HG03565 (cell line): ENCODE measurements around the gene POLR3G.

Experiments used
- ATAC-seq: cut with Tn5 transposase; IDR thresholded peaks from one replicate; pipeline ENCODE4 v1.9.1; 2021; ENCODE audit warnings: mild to moderate bottlenecking, moderate library complexity; ENCODE audit not compliant: unreplicated experiment

Gene POLR3G

DNA sequence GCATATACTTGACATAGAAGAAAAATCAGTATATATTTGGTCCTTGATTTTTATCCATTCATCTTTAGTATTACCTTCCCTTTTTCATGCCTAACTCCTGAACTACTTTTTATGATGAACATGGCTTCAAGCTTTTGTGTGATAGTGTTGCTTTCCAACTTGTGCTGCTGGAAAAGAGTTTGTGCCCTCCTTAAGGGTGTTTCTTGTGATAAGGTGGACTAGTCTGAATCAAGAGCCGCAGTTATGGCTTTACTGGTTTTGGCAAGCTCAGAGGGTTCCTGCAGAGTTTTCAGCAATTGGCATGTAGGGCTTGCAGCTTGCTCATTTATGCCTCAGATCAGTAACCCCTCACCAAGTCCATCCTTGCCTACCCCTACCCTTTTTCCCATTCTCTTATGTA lies 20.5 kb downstream of the POLR3G start:
- ATAC-seq, result no peak

DNA sequence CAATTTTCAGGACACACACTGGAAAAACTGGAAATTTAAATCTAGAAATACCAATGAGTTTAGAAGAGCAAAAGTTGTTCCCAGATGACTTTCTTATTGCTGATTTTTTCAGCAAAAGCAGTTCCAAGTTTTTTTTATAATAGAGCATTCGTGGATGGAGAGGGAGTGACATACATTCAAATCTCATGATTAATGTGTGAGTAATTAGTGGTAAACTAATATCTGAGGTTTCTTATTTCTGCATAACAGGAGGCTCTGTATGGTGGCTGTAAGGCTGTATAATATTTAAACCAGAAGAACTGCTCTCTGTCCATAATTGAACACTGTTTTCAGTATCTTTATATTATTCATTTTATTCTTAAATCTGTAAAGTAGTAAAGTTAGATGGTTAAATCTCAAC lies 28.9 kb downstream of the POLR3G start:
- ATAC-seq, result no peak

DNA sequence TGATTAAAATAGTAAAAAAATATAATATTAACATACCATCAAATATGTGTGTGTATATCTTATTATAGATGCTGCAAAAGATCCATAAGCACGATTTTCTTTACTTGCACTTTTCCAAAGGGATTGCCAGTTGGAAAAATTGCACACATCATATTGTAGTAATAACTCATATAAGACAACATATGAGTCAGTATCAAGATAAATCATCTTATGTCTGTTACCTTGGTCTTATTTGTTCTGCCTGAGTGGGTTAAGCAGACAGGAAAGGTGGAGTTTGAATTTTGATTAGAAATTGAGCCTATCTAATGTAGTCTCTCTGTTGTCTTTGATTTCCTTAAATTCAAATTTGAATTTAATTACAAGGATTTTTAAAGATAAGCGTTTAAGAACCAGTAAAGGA lies 30.1 kb downstream of the POLR3G start:
- no peak for ATAC-seq

DNA sequence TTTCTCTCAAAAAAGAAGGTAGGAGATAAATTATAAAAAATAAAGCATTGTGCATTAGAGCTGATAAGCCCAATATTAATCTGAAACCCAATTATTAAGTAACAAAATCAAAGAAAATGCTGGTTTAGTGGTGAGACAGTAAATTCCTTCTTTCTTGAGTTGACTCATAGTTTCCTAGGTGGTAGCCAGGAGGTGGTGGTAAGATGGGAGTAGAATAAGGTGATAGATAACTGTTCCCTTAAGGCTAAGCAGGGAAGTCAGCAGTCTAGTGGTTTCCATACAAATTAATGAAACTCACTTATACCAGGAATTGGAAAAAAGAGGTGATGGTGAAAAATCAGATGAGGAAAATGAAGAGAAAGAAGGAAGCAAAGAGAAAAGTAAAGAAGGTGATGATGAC lies 31.6 kb downstream of the POLR3G start:
- no peak for ATAC-seq

DNA sequence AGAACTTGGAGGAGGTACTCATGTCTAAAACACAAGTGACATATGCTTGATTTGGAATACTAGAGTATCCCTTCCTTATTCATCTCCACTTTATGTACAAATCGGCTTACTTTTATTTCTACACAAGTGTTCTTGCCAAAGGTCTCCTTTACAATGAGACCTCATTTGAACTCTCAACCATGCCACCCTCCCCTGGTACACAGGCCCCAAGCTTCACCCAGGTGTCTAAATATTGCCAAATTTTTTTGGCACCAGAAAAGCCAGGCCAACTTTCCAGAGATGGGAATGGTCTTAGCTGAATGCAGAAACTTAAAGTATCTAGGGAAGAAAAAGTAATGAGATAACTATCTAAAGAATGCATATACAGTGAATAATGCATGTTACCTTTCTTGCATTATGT lies 35.8 kb downstream of the POLR3G start:
- ATAC-seq, result no peak

DNA sequence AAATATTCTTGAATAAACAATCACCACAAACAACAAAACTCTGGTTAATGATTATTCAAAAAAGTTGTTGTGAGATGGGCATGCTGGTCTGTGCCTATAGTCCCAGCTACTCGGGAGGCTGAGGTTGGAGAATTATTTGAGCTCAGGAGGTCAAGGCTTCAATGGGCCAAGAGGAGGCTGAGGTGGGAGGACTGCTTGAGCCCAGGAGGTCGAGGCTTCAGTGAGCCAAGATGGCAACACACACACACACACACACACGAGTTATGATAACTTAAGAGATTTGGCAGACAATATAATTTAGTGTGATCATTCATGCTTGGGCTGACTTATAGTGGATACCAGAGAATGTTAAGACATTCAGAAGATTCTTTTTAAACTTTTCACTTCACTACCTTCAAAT lies 39.9 kb downstream of the POLR3G start:
- no peak for ATAC-seq

DNA sequence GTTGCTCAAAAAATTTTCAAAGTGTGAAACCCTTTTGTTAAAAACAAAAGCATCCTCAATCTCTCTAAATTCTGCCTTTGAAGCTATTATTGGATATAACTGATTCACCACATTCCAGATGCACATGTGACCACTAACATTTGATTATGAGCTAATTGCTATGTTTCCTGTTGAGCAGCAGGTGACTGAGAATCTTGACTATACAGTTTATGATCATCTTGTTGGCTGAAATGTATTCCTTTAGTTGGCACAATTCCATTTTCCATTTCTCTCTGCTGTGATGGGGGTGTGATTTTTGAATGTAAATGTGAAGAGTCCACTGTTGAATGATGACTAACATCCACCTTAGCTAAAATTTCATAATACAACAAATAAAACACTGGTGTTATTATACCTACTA lies 44.0 kb downstream of the POLR3G start:
- ATAC-seq, result no peak

DNA sequence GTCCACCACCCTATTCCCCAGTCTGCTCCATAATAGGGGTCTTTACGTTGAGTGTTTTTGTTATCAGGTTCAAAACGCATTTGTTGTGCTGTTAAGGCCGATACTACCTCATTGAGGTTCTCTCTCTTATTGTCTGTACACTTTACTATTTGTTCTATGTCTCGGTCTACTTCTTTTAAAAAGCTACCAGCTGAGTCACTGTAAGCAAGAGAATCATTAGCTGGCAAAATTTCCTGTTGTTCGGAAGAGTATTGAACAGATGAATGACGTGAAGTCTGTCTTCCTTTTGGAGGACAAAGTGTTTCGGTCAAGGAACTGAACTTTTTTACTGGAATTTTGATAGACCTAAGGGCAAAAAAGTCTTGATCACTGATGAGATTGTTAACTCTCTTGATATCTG lies 44.4 kb downstream of the POLR3G start:
- ATAC-seq, result no peak

DNA sequence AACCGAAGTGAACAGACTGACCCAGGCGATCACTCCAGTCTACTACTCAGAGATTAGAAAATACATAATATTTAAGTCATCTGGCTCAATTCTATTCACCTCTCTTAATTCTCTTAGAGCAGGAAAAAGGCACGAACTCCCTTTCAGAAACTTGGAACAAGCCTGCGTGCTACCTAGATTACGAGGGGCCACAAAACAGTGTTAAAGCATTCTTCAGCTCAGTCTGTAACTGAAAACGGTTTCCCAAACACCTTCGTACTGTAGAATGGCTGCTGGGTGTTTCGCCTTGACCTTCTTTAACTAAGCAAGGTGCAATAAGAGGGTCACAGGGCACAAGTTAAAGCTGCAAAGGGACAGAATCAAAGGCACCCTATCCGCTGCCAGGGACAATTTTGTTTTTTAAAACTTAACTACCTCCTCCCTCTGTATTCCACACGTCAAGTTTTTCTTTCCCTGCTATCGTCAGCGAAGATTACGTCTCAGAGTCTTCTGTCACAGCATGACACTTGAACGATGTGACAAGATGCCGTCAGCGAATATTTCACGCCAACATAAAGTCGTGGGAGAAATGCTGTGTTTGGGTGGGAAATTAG lies 54.0 kb downstream of the POLR3G start:
- no peak for ATAC-seq

DNA sequence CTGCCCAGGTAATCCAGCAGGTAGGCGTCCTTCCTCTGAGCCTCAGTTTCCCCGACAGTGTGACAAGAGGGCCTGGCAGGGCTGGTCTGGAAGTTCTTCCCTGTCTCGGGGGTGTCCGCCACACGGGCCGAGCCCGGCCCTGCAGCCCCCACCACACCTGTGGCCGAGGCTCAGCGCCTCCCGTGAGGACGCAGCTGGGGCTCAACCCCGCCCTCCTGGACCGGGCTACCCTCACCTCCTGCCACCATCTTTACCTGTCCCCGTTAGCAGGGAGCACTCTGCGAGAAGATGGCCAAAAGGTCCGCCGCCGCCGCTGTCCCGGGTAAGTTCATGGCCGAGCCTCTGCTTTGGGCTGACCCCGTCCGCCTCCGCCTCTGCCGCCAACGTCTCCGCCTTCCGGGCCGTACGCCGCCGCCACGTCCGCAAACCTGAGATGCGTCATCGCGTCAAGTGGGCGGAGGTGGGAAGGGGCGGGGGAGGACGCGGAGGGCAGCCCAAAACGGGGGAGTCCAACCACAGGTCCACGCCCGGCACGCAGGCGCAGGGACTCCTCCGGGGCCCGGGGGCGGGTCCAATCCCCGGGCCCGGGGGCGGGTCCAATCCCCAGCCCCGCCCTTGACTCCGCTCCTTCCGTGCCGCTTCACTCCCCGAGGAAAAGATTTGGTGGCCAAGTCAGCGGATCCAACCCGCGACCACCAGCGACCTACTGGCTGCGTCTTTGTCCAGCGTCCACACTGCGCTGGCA lies 54.7 kb downstream of the POLR3G start, which contains the start of gene LYSMD3:
Gene LYSMD3 (minus strand): TSS at position 391 of the 745 bp plus-strand sequence. CDS start 4,295 bp downstream, outside the sequence.
- peak; percentile 84 for ATAC-seq

DNA sequence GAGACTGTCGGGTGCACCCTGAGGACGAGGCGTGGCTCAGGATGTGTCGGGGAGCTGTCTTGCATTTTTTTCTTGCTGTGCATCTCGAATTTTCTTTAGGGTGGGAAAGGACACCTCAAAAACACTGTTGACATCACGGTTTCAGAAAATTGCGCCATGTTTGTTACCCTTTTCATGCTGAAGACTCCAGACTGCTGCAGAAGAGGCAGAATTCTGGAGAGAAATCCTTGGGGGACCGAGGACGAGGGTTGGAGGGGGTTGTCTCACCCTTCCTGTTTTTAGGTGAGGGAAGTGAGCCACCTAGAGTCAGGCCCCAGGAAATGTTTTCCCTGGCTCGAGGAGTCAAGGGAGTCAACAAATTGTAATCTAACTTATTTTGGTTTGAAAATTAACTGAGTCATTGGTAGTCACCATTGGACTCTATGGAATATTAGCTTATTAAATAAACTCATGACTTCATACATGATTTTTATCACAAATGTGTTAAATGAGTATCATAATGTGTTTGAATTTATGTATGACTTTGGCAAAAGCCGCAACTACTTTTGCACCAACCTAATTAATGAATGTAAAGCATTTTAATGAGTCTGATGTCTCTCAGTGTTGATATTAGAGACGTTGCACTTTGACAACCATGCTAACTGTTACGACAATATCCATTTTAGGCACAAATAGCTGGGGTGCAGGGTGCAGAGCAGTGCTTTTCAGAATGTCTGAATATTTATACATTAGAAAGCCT lies 55.4 kb downstream of the POLR3G start:
- ATAC-seq, result peak; percentile 33

DNA sequence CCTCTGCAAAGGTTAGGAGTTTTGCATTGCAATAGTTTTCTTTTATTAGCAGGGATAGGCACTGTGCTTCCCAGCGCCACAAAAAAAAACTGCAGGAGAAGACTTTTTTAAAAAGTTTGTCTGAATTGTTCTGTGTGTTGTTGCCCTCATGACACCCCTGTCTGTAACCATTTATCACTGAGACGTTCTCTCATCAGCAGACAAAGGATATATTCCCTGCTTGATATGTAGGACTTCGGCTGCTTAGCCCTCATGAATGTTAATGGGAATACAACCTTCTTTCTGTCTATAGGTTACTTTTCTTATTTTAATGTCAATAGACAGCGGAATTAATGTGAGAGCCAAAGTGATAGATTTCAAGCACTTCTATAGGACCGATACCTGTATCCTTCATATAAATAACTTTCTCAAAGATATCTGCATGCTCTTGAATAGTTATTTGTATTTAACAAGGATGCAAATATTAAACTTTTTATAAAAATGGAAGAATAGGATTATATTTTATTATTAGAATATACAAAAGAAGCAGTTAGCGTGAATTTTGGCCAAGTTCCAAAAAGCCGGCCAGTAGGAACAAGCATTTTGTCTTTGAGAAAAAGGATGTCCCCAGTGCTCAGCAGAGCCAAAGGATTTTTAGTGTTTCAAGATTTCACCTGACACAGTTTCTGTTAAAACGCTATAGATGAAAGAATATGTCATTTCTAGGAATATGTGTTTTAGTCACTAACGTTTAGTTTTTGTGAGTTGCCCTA lies 56.2 kb downstream of the POLR3G start:
- no peak for ATAC-seq

DNA sequence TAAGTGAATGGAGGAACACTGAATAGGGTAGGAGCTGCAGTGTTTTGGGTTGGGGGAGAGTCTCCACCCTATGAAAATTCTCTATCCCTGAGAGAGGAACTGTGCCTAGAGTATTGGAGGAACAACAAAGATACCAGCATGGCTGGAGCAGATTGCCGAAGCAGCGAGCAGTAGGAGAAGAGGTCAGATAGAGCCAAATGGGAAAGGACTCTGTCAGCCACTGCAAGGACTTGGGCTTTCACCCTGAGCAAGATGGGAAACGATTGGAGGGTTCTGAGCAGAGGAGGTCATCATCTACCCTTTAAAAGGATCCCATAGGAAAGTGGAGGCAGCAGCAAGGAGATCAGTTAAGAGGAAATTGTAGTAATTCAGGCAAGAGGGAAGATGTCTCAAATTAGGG lies 59.1 kb downstream of the POLR3G start:
- ATAC-seq, result no peak

DNA sequence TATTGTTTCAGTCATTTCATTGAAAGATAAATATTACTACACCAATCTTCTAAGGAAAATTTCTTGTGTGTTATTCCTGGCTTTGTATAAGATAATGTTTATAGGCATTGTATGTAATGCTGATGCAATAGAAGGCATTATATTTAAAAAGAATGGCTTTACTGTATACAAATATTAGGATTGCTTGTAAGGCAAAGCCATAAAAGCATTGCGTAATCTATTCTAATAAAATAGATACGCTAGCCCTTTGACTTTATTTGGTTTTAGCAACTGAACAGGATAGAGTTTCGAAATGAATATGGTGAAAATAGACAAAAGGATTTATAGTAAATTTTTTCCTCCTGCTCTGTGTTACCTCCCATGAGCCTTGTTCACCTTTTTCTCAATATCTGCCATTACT lies 60.3 kb downstream of the POLR3G start:
- no peak for ATAC-seq

DNA sequence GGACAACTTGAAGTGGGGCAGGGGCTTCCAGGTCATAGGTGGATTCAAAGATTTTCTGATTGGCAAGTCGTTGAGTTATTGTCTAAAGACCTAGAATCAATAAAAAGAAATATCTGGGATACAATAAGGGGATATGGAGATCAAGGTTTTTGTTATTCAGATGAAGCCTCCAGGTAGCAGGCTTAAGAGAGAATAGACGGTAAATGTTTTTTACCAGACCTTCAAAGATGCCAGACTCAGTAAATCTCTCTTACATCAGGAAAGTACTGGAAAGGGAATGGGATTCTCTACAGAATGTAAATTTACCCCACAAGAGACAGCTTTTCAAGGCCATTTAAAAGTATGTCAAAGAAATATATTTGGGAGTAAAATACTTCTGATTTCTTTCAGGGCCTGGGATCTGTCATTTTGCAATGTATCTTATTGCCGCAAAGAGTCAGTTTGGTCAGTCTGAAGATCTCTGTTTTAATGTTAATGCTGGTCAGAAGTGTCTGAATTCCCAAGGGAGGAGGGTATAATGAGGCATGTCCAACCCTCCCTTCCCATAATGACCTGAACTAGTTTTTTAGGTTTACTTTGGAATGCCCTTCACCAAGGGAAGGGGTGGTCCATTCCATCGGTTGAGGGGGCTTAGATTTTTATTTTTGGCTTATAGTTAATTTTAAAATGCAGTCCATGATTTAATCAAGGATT lies 68.3 kb downstream of the POLR3G start:
- no peak for ATAC-seq

DNA sequence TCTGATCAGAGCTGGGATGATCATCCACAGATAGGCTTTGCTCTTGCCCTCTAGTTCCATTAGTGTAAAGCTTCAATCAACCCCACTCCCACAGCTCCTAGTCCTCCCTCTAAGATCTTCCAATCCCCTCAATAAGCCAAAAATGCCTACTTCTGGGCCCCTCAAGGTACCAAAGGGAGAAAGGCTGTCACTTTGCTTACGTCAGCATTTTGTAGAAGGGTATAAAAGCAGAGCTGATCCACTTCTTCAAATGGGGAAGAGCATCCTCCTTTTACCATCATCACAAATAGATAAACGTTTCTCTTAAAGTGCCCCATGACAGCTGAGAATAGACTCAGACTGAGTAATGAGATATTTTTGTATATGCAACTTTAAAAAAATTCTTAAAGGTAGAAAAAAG lies 70.8 kb downstream of the POLR3G start:
- ATAC-seq, result no peak

DNA sequence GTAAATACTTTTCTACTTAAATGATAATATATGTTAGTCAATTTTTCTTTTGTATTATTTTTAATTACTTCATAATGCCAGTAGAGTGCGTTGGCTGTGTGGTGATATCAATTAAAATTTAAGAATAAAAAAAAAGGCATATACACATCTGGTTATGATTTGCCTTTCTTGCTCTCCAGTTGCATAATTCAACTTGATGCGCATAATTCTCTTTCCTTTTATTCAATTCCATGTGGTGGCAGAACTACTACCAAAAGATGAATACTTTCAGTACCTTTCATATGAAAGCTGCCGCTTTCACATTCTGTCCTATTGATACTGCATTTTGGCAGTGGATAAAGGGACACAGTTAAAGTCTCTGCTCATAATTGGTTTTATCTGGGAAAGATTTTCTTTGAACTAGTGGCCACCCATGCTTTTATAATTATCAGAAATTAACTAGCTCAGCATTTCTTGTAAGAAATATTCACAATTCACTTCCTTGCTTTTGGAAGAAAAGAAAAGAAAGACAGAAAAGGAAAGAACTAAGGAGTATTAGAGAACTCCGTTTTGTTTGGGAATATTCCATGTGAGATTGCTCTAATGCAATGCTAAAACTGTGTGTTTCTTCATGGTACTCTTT lies 71.7 kb downstream of the POLR3G start:
- ATAC-seq, result no peak

DNA sequence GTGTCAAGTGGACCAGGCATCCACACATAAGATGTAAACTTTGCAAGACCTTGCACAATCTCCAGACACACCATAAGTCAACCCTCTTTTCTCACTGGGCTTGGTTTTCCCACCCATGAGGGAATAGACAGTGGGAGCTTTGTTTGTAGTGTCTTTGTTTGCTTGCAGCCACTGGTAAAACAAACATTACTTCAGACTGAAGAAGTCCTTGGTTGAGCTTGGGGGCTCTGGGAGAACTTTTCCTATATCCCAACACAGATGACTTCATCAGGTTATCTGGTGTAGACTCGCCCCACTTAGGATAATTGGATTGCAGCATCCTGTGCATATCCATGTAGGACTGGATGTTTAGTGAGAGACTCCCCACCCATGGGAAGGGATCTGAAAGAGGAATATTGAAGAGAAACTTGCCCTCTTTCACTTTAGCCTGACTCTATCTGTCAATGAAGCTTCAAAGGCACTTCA lies 72.4 kb downstream of the POLR3G start:
- no peak for ATAC-seq

DNA sequence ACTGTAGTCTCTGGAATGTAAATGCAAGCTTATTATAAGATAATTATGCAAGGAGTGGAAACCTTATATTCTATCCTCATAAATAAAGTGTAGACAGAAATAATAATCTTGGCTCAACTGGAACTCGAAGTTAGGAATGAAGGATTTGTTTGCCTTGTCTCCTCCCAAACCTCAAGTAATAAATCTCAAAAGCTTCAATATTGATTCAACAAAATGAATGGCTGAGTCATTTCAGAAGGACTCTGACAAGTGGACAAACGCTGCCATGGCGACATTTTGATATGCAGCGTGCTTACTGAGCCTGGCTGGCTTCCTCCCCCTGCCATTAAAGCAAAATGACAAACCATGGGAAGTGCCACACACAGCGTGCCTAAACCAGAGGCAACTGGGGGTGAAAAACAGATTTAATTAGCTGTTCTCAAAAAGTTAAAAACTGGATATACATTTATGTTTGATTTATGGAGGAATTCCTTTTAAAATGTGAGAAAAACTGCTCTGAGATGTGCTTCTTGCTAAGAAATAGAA lies 73.5 kb downstream of the POLR3G start:
- no peak for ATAC-seq

DNA sequence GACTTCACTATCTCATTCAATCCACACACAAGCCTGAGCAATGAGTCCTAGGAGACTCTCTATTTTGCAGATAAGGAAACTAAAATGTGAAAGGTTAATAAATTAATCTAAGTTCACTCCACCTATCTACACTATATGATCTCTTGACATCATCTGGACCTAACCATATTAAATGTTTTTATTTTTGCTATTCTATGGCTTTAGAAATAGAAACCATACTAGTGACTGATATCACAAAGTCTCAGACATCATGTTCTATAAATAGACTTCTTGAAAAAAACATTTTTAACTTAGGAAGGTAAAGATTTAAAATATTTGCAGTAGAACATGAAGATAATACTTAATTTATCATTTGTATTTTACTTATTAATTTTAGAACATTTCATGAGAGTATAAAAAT lies 74.6 kb downstream of the POLR3G start:
- ATAC-seq, result no peak
